GM06990 (cell line): ENCODE data around the gene MSTN.

ENCODE experiments used
- DNase-seq: peaks from one replicate; pipeline ENCODE4 v3.0.0-alpha.2; 2011; ENCODE audit not compliant: insufficient read length; ENCODE audit errors: extremely low read depth
- H3K27me3 ChIP-seq: replicated peaks from 2 replicates; pipeline ENCODE4 v1.6.0; 2011; ENCODE audit warnings: low read length; ENCODE audit not compliant: control insufficient read depth, insufficient read depth
- H3K36me3 ChIP-seq: 2 replicates; pipeline ENCODE4 v1.5.1; 2011; ENCODE audit warnings: low read length; ENCODE audit not compliant: control insufficient read depth, insufficient read depth
- H3K4me3 ChIP-seq: replicated peaks from 2 replicates; pipeline ENCODE4 v1.5.1; 2011; ENCODE audit warnings: low read depth, mild to moderate bottlenecking, control low read depth, low read length
- TF ChIP-seq, protein P1 (sequence below): IDR thresholded peaks from 2 replicates; pipeline ENCODE4 v1.5.1; 2011; ENCODE audit warnings: low read length, control low read depth, mild to moderate bottlenecking, inconsistent platforms; ENCODE audit not compliant: insufficient read depth, poor library complexity, severe bottlenecking

Gene MSTN

DNA sequence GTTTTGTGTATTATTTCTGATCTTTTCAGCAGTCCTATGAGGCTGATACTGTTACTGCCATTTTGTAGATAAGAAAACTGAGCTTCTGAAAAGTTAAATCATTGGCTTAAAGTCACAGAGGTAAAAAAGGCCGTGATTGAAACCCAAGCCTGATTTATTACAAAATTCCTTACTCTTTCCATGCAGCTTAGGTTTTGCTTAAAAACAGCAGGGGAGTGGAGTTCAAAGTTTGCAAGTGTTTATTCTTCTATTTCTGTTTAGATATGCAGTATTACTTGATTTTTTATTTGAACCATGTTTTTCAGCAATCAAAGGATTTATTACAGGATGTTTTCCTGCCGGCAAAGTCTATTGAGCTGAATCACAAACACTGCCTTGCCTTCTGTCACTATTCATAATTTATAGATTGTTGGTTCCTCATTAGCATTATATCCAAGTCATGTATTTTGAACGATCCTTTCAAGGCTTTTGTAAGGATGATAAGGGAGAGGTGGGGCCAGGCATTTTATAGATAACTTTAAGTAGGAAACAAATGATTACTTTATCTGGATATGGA, 31.9 kb upstream of the MSTN start:
- no peak for DNase-seq
- TF ChIP-seq, protein P1, sequence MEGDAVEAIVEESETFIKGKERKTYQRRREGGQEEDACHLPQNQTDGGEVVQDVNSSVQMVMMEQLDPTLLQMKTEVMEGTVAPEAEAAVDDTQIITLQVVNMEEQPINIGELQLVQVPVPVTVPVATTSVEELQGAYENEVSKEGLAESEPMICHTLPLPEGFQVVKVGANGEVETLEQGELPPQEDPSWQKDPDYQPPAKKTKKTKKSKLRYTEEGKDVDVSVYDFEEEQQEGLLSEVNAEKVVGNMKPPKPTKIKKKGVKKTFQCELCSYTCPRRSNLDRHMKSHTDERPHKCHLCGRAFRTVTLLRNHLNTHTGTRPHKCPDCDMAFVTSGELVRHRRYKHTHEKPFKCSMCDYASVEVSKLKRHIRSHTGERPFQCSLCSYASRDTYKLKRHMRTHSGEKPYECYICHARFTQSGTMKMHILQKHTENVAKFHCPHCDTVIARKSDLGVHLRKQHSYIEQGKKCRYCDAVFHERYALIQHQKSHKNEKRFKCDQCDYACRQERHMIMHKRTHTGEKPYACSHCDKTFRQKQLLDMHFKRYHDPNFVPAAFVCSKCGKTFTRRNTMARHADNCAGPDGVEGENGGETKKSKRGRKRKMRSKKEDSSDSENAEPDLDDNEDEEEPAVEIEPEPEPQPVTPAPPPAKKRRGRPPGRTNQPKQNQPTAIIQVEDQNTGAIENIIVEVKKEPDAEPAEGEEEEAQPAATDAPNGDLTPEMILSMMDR: no peak
- H3K4me3 ChIP-seq: no peak overlapping the region
- no peaks in the 10 kb centered on the region for H3K36me3 ChIP-seq
- H3K27me3 ChIP-seq: no peaks in the 10 kb centered on the region

DNA sequence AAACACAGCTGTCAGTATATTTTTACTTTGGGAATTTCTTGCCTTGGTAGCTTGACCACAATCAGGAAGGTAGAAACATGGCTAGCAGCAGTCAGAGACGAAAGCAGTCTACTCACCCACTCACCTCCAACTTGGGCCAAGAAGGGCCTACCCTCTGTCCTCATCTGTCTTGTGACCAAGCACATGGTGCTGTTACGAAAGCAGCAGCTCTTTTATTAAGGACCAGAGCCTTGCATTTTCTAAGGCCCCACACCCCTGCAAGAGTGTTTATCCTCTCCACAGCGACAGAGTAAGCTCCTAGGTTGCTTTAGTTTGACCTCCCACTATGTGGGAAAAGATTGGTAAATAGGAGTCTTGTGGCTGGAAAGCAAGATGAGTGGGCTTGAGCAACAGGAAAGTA, 31.3 kb upstream of the MSTN start:
- TF ChIP-seq, protein P1: no peak
- no peak for DNase-seq
- H3K27me3 ChIP-seq: no peaks in the 10 kb centered on the region
- H3K4me3 ChIP-seq: no peak overlapping the region
- H3K36me3 ChIP-seq: no peaks in the 10 kb centered on the region

DNA sequence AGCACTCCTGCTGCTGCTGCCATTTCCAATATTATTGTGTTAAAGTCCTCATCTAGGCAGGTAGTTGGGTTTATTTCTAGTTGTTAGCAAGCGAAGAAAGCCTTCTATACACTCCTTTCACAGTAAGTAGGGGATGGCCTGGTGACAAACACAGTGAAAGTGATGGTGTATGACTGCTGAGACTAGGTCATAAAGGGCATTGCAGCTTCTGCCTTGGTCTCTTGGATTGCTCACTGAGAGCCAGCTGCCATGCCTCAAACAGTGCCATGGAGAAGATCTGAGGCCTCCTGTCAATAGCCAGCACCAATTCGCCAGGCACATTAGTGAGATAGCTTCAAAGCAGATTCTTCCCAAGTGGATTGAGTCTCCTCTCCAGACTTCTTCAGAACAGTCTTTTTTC, 27.6 kb upstream of the MSTN start:
- DNase-seq: no peak
- no peaks in the 10 kb centered on the region for H3K36me3 ChIP-seq
- no peaks in the 10 kb centered on the region for H3K27me3 ChIP-seq
- H3K4me3 ChIP-seq: no peak overlapping the region
- TF ChIP-seq, protein P1: no peak

DNA sequence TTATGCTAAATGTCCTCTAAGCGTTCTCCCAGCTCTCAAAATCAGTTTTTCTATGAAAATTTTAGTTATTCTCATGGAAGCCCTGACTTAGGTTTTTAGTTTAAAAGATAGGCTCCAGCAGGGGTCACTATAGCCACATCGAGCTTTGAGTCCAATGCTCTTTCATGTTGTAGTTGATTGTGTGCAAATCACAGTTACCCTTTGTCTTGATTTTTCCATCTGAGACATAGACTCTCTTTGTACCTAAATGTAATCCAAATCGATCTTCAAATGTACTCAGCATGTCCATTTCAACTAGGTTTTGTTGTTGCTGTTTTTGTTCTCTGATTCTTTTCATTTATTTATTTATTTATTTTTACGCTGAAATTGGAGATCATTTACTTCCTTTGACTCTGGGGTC, 26.4 kb upstream of the MSTN start:
- Histone ChIP-seq H3K27me3 (no peaks in the 10 kb centered on the region), H3K36me3 (no peaks in the 10 kb centered on the region), H3K4me3 (no peak overlapping the region)
- TF ChIP-seq, protein P1: peak; percentile 61
- DNase-seq: no peak

DNA sequence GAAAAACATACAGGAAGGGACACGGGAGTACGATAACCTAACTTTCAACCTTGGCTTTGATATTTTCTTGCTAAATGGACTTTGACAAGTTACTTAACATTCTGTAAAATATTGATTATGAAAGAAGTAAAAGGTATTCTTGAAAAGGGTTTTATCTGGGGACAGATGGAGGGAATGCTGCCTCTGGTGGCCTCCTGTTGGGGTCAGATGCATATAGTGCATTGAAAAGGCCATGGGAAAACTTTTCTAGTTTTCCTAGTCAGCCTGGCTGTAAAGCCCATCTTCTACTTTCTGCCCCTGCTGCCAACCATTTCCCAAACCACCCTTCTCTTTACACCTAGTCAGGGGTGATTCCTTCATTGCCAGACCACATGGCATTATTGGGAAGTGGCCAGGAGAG, 22.2 kb upstream of the MSTN start:
- Histone ChIP-seq H3K4me3 (no peak overlapping the region), H3K36me3 (no peaks in the 10 kb centered on the region), H3K27me3 (no peaks in the 10 kb centered on the region)
- TF ChIP-seq, protein P1: no peak
- DNase-seq: no peak

DNA sequence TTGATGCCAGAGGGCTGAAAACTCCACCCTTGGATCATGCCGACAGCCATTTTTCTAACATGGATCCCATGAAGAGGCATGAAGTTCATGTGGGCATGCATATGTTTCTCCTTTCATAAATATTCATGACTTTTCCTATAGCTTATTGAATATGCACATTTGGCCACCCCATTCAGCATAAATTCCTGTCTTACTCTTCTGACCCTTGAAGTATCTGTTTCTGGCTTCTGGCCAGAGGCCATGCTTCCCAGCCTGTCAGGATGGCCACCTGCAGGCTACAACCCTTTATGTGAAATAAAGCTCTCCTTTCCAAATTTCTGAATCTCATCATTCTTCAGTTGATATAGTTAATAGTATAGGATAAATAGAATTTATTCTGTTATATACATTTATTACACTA, 19.6 kb upstream of the MSTN start:
- no peaks in the 10 kb centered on the region for H3K36me3 ChIP-seq
- TF ChIP-seq, protein P1: no peak

More for the DNA sequence above, 19.6 kb upstream of the MSTN start:
- Histone ChIP-seq H3K27me3 (no peaks in the 10 kb centered on the region), H3K4me3 (no peak overlapping the region)
- no peak for DNase-seq
